ENCODE measurements around the gene MTNR1A. TPM values are rescaled to one million over a fixed set of nuclear protein-coding genes. Genes with fewer than 3 reads are reported as not detected.

The MTNR1A gene
- polyA plus RNA-seq (2012; ENCODE audit: missing spikeins) = not detected

GRCh38 chr4:186554914-186555827 lies at the start of gene MTNR1A:
MTNR1A (minus strand) TSS chr4:186555567; CDS start chr4:186555365, 202 bp downstream.
- TF ChIP-seq POLR2A (IDR thresholded peaks at IDR 0.05; ENCODE audit: low read depth, low read length) (no peak), POLR2AphosphoS5 (IDR thresholded peaks at IDR 0.05; ENCODE audit: low read depth, low read length) (no peak), TAF1 (IDR thresholded peaks at IDR 0.05; ENCODE audit: borderline replicate concordance, low read depth, low read length) (no peak)
- no peak for FAIRE-seq
- DNase-seq (ENCODE audit: insufficient read length) = no peak

DNA sequence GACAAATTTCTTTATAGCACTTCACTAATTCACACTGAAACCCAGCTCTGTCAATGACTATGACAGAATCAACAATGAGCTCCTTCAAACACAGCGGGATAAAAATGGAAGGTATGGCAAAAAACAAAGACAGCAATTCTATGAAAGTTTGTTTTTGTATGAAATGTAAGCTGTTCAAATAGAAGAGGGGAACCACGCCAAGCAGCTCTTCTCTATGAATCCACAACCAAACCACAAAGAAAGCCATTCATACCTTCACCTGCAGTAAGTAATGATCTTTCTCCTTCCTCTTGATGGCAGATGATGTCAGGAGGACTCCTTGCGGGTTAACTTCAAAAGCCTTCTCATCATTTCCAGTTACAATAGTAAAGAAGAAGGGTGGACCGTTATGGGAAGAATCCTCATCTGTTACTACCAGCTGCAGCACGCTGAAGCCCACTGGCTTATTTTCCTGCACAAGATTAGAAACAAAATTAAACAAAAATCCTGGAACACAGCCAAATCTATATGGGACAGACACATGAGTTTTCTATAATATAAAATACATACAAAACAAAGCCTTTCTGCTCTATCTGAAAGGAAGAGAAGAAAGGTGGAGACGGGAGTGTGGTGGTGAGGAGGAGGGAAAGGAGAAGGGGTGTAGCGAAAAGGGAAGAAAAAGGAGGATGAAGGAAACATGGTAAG lies 48.9 kb upstream of the MTNR1A start:
- FAIRE-seq (no peak), DNase-seq (ENCODE audit: insufficient read length) (no peak)

GRCh38 chr4:186602978-186603377 lies 47.6 kb upstream of the MTNR1A start:
- DNase-seq (ENCODE audit: insufficient read length) (no peak), FAIRE-seq (no peak)
- TF ChIP-seq TAF1 (IDR thresholded peaks at IDR 0.05; ENCODE audit: borderline replicate concordance, low read depth, low read length) = no peak
- no peak for TF ChIP-seq POLR2AphosphoS5 (IDR thresholded peaks at IDR 0.05; ENCODE audit: low read depth, low read length)
- no peak for TF ChIP-seq POLR2A (IDR thresholded peaks at IDR 0.05; ENCODE audit: low read depth, low read length)

More for the DNA sequence above, 48.9 kb upstream of the MTNR1A start:
- TF ChIP-seq POLR2A (IDR thresholded peaks at IDR 0.05; ENCODE audit: low read depth, low read length) = no peak
- no peak for TF ChIP-seq TAF1 (IDR thresholded peaks at IDR 0.05; ENCODE audit: borderline replicate concordance, low read depth, low read length)
- no peak for TF ChIP-seq POLR2AphosphoS5 (IDR thresholded peaks at IDR 0.05; ENCODE audit: low read depth, low read length)

- FAIRE-seq (no peak), DNase-seq (ENCODE audit: insufficient read length) (no peak)
- TF ChIP-seq TAF1 (IDR thresholded peaks at IDR 0.05; ENCODE audit: borderline replicate concordance, low read depth, low read length) (no peak), POLR2AphosphoS5 (IDR thresholded peaks at IDR 0.05; ENCODE audit: low read depth, low read length) (no peak), POLR2A (IDR thresholded peaks at IDR 0.05; ENCODE audit: low read depth, low read length) (no peak)
Measured at GRCh38 chr4:186599483-186599882, 44.1 kb upstream of the MTNR1A start.

DNA sequence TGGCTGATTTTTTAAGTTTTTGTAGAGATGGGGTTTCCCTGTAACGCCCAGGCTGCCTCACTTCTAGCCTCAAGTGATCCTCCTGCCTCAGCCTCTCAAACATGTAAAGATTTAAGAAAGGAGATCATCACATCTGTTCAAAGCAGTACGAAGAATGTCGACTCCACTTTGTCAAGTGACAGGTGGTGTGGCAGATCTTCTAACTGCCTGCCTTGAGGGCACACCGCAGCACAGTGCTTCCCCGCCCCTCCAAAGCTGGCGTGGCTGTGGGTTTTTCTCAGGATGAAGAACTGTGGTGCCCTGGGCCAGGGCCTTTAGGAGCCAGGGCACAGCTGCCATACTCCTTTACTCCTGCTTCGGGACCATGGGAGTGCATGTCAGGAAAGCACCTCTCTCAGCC lies 43.3 kb upstream of the MTNR1A start:
- FAIRE-seq (no peak), DNase-seq (ENCODE audit: insufficient read length) (no peak)

GRCh38 chr4:186596850-186597390 lies 41.6 kb upstream of the MTNR1A start:
- no peak for DNase-seq (ENCODE audit: insufficient read length)
- no peak for FAIRE-seq

More for the DNA sequence above, 43.3 kb upstream of the MTNR1A start:
- no peak for TF ChIP-seq POLR2AphosphoS5 (IDR thresholded peaks at IDR 0.05; ENCODE audit: low read depth, low read length)
- no peak for TF ChIP-seq POLR2A (IDR thresholded peaks at IDR 0.05; ENCODE audit: low read depth, low read length)
- no peak for TF ChIP-seq TAF1 (IDR thresholded peaks at IDR 0.05; ENCODE audit: borderline replicate concordance, low read depth, low read length)

GRCh38 chr4:186596346-186596745 lies 41.0 kb upstream of the MTNR1A start:
- DNase-seq (ENCODE audit: insufficient read length) (no peak), FAIRE-seq (no peak)
- TF ChIP-seq POLR2A (IDR thresholded peaks at IDR 0.05; ENCODE audit: low read depth, low read length) (no peak), POLR2AphosphoS5 (IDR thresholded peaks at IDR 0.05; ENCODE audit: low read depth, low read length) (no peak), TAF1 (IDR thresholded peaks at IDR 0.05; ENCODE audit: borderline replicate concordance, low read depth, low read length) (no peak)

More at GRCh38 chr4:186596850-186597390, 41.6 kb upstream of the MTNR1A start:
- TF ChIP-seq TAF1 (IDR thresholded peaks at IDR 0.05; ENCODE audit: borderline replicate concordance, low read depth, low read length) (no peak), POLR2AphosphoS5 (IDR thresholded peaks at IDR 0.05; ENCODE audit: low read depth, low read length) (no peak), POLR2A (IDR thresholded peaks at IDR 0.05; ENCODE audit: low read depth, low read length) (no peak)

DNA sequence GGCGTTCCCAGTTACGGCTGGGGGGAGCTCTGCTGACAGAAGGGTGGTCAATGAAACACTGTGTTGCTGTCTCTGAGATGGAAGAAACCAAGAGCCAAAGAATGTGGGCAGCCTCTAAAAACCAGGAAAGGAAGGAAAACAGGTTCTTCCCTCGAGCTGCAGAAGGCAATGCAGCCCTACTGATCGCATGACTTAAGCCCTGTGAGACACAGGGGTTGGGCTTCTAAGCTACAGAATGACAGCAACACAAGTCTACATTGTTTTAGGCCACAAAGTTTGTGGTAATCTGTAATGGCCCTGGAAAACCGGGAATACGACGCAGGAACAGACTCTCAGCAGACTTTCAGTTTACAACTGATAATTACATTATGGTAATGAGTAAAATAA lies 38.2 kb upstream of the MTNR1A start:
- DNase-seq (ENCODE audit: insufficient read length) (no peak), FAIRE-seq (no peak)
- TF ChIP-seq POLR2A (IDR thresholded peaks at IDR 0.05; ENCODE audit: low read depth, low read length) (no peak), POLR2AphosphoS5 (IDR thresholded peaks at IDR 0.05; ENCODE audit: low read depth, low read length) (no peak), TAF1 (IDR thresholded peaks at IDR 0.05; ENCODE audit: borderline replicate concordance, low read depth, low read length) (no peak)

DNA sequence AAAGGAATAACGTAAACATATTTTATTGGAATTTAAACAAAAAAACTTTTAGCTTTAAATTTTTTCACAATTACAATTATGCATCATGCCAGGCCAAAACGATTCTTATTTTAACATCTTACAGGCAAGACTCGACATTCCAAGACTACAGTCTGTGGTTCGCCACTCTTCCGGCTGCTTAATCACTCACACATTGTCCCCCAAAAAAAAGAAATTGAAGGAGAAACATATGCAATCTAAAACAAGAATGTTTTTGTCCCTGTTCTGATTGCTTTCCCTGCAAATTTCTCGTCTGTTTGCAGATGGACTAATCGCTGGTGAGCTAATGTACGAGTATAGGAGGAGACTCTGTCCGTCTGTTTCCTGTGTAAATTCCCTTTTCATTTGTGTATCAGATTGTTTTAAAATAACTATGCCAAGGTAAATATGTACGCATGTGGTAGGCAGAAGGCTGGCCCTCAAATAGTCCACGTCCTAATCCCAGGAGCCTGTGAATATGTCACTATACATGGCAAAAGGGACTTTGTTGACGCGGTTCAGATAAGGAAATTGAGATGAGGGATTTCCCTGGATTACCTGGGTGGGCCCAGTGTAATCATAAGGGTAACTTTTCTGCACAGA lies 37.7 kb upstream of the MTNR1A start:
- FAIRE-seq (no peak), DNase-seq (ENCODE audit: insufficient read length) (no peak)
- TF ChIP-seq POLR2AphosphoS5 (IDR thresholded peaks at IDR 0.05; ENCODE audit: low read depth, low read length) (no peak), POLR2A (IDR thresholded peaks at IDR 0.05; ENCODE audit: low read depth, low read length) (no peak), TAF1 (IDR thresholded peaks at IDR 0.05; ENCODE audit: borderline replicate concordance, low read depth, low read length) (no peak)

- FAIRE-seq = no peak
- no peak for TF ChIP-seq POLR2A (IDR thresholded peaks at IDR 0.05; ENCODE audit: low read depth, low read length)
- TF ChIP-seq POLR2AphosphoS5 (IDR thresholded peaks at IDR 0.05; ENCODE audit: low read depth, low read length) = no peak
- TF ChIP-seq TAF1 (IDR thresholded peaks at IDR 0.05; ENCODE audit: borderline replicate concordance, low read depth, low read length) = no peak
Measured at GRCh38 chr4:186592445-186592844, 37.1 kb upstream of the MTNR1A start.

GRCh38 chr4:186591651-186592050 lies 36.3 kb upstream of the MTNR1A start:
- DNase-seq (ENCODE audit: insufficient read length) = no peak
- no peak for FAIRE-seq
- TF ChIP-seq POLR2A (IDR thresholded peaks at IDR 0.05; ENCODE audit: low read depth, low read length) = no peak
- TF ChIP-seq POLR2AphosphoS5 (IDR thresholded peaks at IDR 0.05; ENCODE audit: low read depth, low read length) = no peak
- TF ChIP-seq TAF1 (IDR thresholded peaks at IDR 0.05; ENCODE audit: borderline replicate concordance, low read depth, low read length) = no peak

More at GRCh38 chr4:186592445-186592844, 37.1 kb upstream of the MTNR1A start:
- DNase-seq (ENCODE audit: insufficient read length) = no peak

Measured in GM12892 (cell line).